DOHH2 (cell line): ENCODE data around the gene KRT2.

Source experiments
- H3F3A ChIP-seq: fragments of 200-600 bp; sonication (generic), shearing (Covaris generic); 2 replicates; pipeline ENCODE4 v1.6.0; 2016; ENCODE audit warnings: antibody characterized with exemption, mild to moderate bottlenecking; ENCODE audit not compliant: control insufficient read depth, insufficient read depth
- H3K27ac ChIP-seq: fragments of 200-600 bp; sonication (generic); 2 replicates; pipeline ENCODE4 v1.5.1; 2014; ENCODE audit warnings: low read depth, mild to moderate bottlenecking, low read length, moderate library complexity
- H3K27me3 ChIP-seq: fragments of 200-600 bp; sonication (generic); 2 replicates; pipeline ENCODE4 v1.6.1; 2014; ENCODE audit warnings: mild to moderate bottlenecking, low read length, mixed read lengths; ENCODE audit not compliant: control insufficient read depth
- H3K36me3 ChIP-seq: fragments of 200-600 bp; sonication (generic); 2 replicates; pipeline ENCODE4 v1.6.1; 2014; ENCODE audit warnings: mild to moderate bottlenecking, low read length, moderate library complexity, mixed read lengths; ENCODE audit not compliant: control insufficient read depth
- H3K4me1 ChIP-seq: fragments of 200-600 bp; sonication (generic); 2 replicates; pipeline ENCODE4 v1.6.1; 2014; ENCODE audit warnings: mild to moderate bottlenecking, low read length, mixed read lengths; ENCODE audit not compliant: control insufficient read depth
- H3K4me2 ChIP-seq: fragments of 200-600 bp; sonication (generic); 2 replicates; pipeline ENCODE4 v1.6.0; 2014; ENCODE audit warnings: mild to moderate bottlenecking, low read length, moderate library complexity
- H3K4me3 ChIP-seq: fragments of 200-600 bp; sonication (generic); 2 replicates; pipeline ENCODE4 v1.5.1; 2014; ENCODE audit warnings: mild to moderate bottlenecking, low read length, mixed read lengths
- H3K79me2 ChIP-seq: fragments of 200-600 bp; sonication (generic); 2 replicates; pipeline ENCODE4 v1.6.1; 2014; ENCODE audit warnings: mild to moderate bottlenecking, low read length, mixed read lengths; ENCODE audit not compliant: control insufficient read depth
- H3K9me2 ChIP-seq: fragments of 200-600 bp; sonication (generic); replicated peaks from 2 replicates; pipeline ENCODE4 v1.6.1; 2014; ENCODE audit warnings: mild to moderate bottlenecking, low read length, mixed read lengths; ENCODE audit not compliant: control insufficient read depth
- H3K9me3 ChIP-seq: fragments of 200-600 bp; sonication (generic); 2 replicates; pipeline ENCODE4 v1.6.1; 2014; ENCODE audit warnings: antibody characterized with exemption, low read length, mixed read lengths; ENCODE audit not compliant: control insufficient read depth, insufficient read depth
- H4K20me1 ChIP-seq: fragments of 200-600 bp; sonication (generic); 2 replicates; pipeline ENCODE4 v1.6.0; 2014; ENCODE audit warnings: low read depth, mild to moderate bottlenecking, antibody characterized with exemption, low read length, moderate library complexity; ENCODE audit not compliant: control insufficient read depth, insufficient read depth
- CTCF ChIP-seq: fragments of 200-600 bp; sonication (generic); IDR thresholded peaks from one replicate; pipeline ENCODE4 v1.5.1; 2014; ENCODE audit warnings: antibody characterized with exemption, mild to moderate bottlenecking, low read depth, low read length; ENCODE audit not compliant: poor library complexity, severe bottlenecking
- EZH2phosphoT487 ChIP-seq: fragments of 200-600 bp; sonication (generic); IDR thresholded peaks from 2 replicates; pipeline ENCODE4 v1.6.1; 2017; ENCODE audit warnings: borderline replicate concordance, mild to moderate bottlenecking, antibody characterized with exemption, low read length, moderate library complexity, mixed read lengths

Gene KRT2

GRCh38 chr12:52604859-52605258, 47.2 kb downstream of the KRT2 start:
- no peaks in the 10 kb centered on the region for H3K9me3 ChIP-seq
- H3K9me2 ChIP-seq: no peaks in the 10 kb centered on the region
- no peaks in the 10 kb centered on the region for H3K79me2 ChIP-seq
- no peak overlapping the region for H3K4me2 ChIP-seq
- TF ChIP-seq CTCF (no peak), EZH2phosphoT487 (no peak)
- peaks cover 4% of the 10 kb centered on the region; the same call in 1 of the 2 replicates for H3K27me3 ChIP-seq
- no peaks in the 10 kb centered on the region for H3F3A ChIP-seq
- H3K4me3 ChIP-seq: no peak overlapping the region
- H4K20me1 ChIP-seq: no peaks in the 10 kb centered on the region
- no peaks in the 10 kb centered on the region for H3K36me3 ChIP-seq
- H3K27ac ChIP-seq: no peak overlapping the region
- no peaks in the 10 kb centered on the region for H3K4me1 ChIP-seq

GRCh38 chr12:52603314-52603713, 48.7 kb downstream of the KRT2 start:
- no peak overlapping the region for H3K27ac ChIP-seq
- H4K20me1 ChIP-seq: no peaks in the 10 kb centered on the region
- no peaks in the 10 kb centered on the region for H3F3A ChIP-seq
- no peaks in the 10 kb centered on the region for H3K79me2 ChIP-seq
- H3K9me3 ChIP-seq: no peaks in the 10 kb centered on the region
- no peaks in the 10 kb centered on the region for H3K36me3 ChIP-seq
- no peak overlapping the region for H3K4me2 ChIP-seq
- H3K4me1 ChIP-seq: no peaks in the 10 kb centered on the region
- H3K27me3 ChIP-seq: peaks cover 12% of the 10 kb centered on the region
- H3K4me3 ChIP-seq: no peak overlapping the region
- no peaks in the 10 kb centered on the region for H3K9me2 ChIP-seq
- TF ChIP-seq CTCF (no peak), EZH2phosphoT487 (no peak)

DNA sequence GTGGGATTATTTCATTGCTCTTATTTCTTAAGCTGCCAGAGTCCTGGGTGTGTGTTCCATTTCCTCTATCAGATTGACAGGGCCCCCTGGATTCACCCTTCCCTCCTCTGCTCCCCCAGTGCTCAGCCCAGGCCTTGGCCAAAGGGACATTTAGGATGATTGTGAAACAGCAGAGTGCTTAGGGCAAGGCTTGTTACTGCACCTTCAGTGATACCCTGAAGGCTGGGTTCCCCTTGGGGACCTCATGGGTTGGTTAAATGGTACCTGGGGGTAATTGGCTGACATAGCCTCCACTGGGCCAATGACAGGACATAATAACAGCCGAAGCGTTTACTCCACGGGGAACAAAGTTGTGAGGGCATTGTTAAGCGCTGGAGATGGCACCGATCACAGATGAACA, 49.5 kb downstream of the KRT2 start:
- no peak overlapping the region for H3K27ac ChIP-seq

More for the DNA sequence above, 49.5 kb downstream of the KRT2 start:
- Histone ChIP-seq H3K27me3 (peaks cover 19% of the 10 kb centered on the region), H3K4me2 (no peak overlapping the region), H3K9me2 (no peaks in the 10 kb centered on the region), H3K79me2 (no peaks in the 10 kb centered on the region), H3F3A (no peaks in the 10 kb centered on the region), H3K9me3 (no peaks in the 10 kb centered on the region), H3K4me3 (no peak overlapping the region), H3K36me3 (no peaks in the 10 kb centered on the region), H3K4me1 (no peaks in the 10 kb centered on the region), H4K20me1 (no peaks in the 10 kb centered on the region)
- TF ChIP-seq EZH2phosphoT487 (no peak), CTCF (no peak)
